NCI-H524 treated with DMSO at 0.1 percent for 48 hours (cell line): Measurements from ENCODE around the gene UMODL1.

Source experiments
- DNase-seq: peaks from one replicate; lab custom pipeline; 2025; lab: John Stamatoyannopoulos, UW

Gene UMODL1

DNA sequence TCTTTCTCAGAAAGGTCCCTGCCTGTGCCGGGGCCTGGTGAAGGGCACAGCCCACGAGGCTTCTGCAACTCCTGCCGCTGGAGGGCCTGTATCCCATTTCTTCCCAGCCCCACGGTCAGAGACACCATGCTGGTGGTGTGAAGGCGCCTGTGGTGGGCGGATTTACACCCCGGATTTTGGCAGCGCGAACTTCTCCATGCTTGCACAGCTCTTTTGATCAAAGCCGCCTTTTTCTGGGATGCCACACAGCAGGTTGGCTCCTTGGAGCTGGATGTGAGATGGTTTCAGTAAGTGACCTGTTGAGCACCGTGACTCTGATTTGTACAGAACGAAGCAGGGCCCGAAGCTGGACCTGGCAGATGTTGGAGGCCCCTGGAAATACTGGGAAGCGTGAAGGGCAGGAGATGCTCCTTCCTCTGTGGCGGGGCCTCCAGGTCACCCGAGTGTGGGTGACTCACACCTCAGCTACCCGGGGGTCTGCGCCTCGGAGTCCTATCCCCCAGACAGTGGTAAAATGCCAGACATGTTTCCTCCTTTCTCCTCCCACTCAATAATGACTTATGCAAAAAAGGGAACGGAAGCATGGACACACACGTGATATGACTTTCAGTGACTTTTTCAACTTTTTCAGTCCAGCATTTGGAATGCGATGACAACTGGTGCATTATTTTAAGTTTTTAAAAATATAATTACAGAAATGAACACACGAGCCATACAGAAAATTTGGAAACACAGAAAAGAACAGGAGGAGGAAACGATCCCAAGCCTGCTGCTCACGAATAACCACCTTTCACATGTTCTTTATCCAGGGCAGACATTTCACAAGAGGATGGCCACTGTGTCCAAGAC lies 9.0 kb downstream of the UMODL1 start:
- no peak for DNase-seq

DNA sequence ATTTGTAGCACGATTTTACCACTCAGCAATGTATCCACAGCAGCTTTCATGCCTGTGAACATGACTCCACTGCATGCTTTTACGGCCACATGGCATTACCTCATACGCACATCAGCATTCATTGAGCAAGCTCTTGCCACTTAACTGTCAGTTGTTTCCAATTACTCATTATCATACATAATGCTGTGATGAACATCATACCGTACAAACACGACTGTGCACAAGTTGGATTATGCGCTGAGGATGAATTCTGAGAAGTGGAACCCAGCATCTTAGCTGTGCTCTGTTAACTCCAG lies 9.6 kb downstream of the UMODL1 start:
- no peak for DNase-seq

DNA sequence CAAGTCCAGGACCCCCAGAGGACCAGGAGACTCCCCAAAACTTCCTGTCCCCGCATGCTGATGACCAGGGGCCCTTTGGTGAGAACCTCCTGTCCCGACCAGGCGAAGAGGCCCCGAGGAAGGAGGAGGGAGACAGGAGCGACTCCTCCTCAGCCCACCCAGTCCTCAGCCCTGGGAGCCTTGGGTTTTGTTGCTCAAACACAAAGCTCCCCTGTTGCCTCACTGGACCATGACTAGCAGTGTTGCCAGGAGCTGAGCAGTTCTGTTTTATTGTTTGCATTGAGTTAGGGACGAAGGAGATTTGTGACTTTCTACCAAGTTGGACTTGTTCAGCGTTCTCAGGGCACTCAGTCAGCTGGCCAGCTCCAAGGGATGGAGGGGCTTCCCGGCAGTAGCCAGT lies 10.0 kb downstream of the UMODL1 start:
- DNase-seq = no peak

DNA sequence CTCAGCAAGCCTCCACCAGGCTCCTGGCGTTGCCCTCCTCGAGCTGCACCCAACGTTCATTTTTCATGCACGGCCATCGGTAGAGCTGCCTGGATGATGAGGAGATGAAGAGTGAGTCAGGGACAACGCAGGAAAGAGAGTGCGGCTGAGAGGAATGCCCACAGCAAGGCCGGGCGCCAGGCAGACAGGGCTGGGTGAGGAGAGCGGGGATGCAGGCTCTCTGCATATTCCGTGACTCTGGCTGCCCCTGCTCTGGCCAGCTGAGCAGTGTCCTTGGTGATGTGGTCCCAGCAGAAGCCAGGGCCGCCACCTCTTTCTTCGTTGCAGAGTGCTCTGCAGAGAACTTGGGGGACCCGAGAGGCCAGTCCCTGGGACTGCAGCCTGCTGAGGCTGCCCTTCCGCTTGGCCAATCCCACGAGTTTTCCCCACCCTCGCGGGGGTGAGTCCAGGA lies 10.8 kb downstream of the UMODL1 start:
- DNase-seq = no peak

DNA sequence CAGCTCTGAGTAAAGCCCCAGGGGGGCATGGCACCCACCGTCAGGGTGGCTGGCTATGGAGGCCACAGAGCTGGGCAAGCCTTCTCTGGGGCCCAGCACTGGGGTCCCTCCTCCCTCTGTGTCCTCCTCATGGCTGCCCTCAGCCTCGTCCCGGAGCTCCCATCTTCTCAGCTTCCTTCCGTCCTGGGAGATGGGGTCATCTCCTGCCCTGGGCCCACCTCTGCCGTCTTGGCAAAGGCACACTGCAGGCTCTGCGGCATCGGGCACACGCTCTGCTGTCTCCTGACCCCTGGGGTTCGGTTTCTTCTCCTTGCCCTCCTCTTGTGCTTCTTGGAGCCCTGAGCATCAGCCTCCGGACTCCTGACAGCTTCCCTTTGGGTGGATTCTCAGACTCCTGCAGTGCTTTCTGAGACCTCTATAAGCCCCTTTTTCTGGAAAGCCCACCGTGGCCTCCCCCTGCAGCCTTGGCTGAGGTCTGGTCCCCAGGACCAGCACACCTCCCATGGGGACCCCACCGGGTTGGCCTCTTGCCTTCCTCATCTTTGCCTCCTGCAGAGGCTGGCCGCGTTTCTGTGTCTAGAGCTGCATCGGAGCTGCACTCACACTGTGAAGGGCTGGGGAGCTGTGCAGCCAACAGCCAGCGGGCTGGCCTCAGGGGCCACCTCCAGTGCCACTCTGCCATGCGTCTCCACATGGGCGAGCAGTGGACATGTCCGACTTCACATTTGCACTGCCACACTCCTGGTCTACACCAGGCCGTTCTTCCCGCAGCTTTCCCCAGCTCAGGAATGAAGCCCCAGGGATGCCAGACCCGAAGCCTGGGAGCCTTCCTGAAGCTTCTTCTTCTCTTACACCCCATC lies 11.6 kb downstream of the UMODL1 start:
- DNase-seq = no peak

DNA sequence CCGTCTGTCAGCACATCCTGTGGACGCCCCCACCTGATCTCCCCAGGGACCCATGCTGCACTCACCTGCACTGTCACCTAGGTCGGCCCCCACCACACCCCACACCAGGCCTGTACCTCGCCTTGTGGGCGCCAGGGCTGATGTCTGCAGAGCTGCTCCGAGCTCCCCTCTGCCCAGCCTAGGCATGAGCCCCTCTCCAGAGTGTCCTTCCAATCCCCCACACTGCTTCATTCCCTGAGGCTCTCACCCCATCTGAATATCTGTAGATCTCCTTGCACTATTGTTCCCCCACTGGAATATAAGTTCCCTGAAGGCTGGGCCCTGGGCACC lies 12.2 kb downstream of the UMODL1 start:
- DNase-seq = no peak

DNA sequence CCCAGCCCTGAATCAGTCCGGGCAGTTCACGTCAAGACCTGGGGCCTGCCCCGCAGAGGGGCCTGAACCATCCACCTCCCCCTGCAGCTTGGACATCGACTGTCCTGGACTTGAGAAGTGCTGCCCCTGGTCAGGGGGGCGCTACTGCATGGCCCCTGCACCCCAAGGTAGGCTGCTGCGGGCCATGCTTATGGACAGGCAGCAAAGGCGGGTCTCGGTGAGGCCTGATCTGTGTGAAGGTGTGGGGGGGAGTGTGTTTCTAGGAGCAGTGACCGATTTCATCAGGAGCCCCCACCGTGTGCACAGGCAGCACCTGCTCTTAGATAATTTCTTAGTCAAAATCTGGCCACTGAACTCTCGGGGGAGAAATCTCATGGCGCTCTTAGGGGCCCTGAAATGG lies 13.0 kb downstream of the UMODL1 start:
- no peak for DNase-seq

DNA sequence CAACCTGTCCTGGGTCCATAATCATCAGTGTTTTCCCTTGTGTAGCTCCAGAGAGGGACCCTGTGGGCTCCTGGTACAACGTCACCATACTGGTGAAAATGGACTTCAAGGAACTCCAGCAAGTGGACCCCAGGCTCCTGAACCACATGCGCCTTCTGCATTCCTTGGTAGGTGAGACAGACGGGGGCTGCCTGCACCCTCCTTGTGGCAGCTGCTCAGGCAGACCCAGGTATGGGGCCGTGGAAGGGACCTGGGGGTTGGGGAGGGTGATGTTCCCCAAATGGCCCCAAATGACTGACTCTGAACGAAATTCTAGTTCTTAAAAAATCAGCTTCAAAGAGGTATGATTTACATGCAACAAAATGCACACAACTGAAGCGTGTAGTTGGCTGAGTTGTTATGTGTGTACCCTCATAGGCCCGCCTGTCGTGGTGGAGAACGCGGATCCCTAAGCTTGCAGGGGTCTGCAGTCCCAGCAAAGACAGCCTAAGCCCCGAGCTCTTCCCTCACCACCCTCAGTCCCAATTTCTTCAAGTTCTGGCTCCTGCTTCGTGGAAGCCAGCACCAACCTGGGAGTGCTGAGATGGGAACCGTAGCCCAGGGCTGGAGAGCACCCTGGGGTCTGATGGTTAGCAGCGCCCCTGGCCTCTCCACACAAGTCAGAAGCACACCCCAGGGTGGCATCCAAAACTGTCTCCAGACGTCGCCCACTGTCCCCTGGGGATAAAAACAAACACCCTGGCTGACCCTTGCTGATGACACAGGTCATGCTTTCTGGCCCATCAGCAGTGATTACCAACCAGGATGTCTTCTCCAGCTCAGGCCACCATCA lies 14.3 kb downstream of the UMODL1 start:
- no peak for DNase-seq

DNA sequence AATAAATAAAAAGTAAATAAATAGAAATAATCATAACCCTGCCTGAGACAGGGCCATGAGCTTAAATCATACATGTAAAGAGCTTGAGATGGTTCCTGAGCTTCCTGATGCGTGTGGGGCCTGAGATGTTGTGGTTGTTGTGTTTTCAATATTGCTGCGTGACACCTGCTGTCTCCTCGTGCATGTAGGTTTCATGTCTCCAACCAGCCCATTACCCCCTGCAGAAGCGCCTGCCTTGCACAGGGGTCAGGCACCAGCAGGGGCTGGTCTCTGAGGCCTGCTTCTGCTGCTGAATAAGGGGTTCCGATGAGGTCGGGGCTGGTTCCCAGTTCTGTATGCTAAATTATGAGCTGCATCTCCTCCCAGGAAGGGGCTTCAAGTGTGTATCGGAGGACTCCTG lies 15.9 kb downstream of the UMODL1 start:
- DNase-seq = no peak

DNA sequence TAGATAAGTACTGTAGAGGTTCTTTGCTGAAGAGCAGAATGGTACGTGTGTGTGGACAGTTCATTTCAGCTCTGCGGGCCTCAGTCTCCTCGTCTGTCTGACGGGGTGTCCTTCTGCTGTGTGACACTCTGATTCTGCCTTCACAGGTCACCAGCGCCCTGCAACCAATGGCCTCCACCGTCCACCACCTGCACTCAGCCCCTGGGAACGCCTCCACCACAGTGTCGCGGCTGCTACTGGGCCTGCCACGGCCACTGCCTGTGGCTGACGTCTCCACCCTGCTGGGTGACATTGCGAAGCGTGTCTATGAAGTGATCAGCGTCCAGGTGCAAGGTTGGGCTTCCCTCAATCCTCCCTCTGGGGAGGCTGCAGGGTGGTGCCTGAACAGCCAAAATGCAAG lies 17.0 kb downstream of the UMODL1 start:
- DNase-seq = no peak

DNA sequence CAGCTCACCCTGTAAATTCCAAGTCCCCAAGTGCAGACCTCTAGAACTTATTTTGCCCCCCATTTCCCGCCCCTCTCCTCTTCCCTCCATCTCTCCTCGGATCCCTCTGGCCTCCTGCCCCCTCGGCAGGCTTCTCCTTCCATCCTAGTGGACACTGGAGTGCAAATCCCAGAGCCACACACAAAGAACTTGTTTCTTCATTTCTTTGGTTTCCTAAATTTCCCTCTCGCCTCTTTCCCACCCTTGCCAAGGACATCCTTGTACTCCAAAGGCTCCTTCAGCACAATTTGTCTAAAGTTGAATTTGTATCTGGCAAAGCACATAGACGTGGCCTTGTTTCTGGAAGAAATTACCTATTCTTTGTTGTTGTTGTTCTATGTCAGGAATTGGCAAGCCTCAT lies 17.5 kb downstream of the UMODL1 start:
- DNase-seq = no peak

DNA sequence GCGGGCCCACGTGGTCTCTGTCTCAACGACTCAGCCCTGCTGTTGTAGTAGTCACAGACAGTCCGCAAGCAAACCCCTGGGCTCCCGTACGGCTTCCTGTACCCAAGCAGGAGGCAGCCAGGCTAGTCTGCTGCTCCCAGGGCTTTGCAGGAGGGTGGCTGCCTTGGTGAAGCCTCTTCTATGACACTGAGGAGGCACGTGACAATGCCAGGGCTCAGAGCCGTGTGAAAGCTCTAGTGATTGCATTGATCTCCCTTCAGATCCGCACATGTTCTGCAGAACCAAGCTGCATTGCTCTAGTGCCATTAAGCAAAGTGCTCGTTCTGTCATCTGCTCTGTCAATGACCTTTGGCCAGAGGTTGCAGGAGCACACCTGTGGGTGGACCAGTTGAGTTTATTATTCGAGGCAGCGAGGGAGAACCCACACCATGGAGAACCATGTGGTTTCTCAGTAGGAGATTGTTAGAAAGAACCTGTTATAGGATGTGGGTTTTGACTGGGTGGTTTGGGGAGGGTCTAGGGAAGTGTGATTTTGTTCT lies 18.0 kb downstream of the UMODL1 start:
- no peak for DNase-seq

DNA sequence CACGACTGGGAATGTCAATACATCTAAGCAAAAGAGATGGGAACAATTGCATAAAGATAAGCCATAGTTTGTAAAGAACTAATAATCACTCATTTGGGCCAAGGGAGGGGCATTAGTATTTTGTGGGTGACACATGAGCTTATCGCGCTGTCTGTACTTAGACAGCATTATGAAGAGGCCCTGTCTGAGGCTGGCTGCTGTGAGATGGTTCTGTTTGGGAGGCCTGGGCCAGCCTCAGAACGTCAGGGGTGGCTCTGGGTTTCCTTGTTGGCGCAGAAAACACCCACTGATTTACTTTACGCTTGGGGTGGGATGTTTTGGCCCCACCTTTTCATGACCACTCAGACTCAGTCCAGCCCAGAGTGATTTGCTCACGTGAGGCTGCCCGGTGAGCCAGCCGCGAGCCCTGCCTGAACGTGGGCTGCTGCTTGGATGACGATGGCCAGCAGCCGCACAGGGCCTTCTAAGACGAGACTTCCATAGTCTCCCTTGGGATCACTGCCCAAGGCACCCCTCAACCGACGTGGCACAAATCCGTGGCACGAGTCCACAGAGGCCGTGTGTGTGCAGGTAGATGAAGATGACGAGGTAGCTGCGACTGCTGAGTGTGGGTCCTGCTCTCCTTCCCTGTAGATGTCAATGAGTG lies 18.7 kb downstream of the UMODL1 start:
- no peak for DNase-seq

DNA sequence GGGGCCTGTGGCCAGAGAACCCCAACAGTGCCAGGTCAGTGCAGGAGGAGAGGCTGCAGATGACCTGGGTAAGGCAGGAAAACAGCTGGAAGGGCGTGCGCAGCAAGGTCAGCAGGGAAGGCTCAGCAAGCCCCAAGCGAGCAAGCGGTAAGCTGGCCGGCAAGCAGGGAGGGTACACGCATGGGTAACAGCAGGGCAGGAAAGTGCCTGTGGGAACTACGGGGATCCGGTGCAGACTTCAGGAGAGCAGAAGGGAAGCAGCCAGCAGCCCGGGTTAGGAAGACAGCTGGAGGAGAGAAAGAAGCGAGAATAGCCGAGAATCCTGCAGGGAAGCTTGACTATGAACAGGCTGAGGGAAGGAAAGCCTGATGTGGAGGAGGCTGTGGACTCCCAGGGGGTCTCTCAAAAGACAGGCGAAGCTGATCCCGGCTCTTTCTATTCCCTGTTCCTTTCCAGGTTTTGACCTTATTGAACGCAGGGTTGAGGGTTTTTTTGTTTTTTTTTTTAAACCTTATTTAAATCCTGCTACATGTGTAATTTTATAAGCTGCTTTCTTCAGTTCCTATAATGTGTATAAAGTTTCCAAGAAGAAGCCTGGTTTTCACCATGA lies 20.9 kb downstream of the UMODL1 start:
- no peak for DNase-seq

DNA sequence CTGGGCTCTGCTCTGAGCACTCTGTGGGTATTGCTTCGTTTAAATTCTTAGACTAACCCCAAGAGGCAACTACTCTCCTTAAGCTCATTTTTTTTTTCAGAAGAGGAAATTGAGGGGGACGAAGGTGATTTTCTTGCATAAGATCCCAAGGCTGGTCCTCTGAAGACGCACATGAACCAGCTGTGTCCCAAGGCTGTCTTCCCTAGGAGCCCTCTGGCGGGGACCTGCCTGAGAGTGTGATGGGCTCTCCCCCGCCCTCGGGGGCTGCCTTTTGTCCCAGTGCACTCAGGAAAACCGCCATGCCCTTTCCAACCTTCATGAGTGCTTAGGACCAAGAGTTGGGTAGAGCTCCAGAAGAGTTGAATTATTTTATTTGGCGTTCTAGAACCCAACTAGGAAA lies 21.7 kb downstream of the UMODL1 start:
- no peak for DNase-seq

DNA sequence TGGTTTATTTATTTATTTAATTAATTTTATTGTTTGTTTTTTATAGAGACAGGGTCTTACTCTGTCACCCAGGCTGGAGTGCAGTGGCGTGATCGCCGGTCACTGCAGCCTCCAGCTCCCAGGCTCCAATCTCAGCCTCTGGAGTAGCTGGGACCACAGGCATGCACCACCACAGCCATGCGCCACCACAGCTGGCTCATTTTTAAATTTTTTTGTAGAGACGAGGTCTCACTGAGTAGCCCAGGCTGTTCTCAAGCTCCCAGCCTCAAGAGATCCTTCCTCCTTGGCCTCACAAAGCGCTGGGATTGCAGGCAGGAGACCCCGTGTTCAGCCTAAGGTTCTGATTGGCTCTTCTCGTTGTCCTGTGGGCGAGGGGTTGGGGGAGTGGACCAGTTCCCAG lies 22.1 kb downstream of the UMODL1 start:
- no peak for DNase-seq

DNA sequence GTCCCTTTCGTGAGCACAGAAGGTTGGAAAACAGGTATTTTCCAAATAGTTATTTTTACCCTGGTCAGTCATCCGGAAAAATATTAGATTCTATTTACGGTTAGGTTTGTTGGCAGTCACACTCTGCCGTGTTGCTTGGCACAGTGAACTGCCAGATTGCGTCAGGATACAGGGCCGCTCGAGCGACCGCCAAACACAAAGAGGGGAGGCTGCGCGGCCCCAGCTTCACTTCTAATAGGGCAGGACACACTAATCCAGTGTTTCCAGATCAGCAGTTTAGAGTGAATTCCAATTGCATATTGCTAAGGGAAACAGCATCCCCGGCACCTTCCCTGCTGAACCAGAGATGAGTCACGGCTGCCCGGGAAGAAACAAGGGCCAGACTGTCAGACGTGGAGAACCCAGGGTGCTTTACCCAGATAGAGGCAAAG lies 22.9 kb downstream of the UMODL1 start:
- no peak for DNase-seq

DNA sequence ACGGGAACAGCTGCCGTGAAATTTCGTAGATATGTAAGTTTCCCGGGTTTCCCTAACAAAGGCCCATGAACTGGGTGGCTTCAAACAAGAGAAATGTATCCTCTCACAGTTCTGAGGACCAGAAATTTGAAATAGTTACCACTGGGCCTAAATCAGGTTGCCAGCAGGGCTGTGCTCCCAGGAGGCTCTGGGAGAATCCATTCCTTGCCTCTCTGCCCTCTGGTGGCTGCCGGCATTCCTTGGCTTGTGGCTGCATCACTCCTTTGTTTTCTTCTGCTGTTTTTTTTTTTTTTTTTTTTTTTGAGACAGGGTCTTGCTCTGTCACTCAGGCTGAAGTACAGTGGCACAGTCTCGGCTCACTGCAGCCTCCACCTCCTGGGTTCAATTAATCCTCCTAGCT lies 23.7 kb downstream of the UMODL1 start:
- no peak for DNase-seq

DNA sequence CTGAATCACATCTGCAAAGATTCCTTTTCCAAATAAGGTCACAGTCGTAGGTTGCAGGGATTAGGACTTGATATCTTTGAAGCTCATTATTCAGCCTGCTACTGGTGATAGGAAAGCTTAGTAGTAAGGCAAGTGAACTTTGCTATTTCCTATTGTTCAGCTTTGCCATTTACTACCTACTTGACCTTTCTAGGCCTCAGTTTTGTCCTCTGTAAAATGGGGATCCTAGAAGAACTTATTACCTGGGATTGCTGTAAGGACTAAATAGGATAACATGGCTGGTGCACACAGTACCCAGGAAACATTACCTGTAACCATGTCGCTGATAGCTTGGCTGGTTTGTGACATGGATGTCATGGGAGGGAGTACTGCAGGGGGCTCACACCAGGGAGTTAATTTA lies 24.5 kb downstream of the UMODL1 start:
- DNase-seq = no peak

DNA sequence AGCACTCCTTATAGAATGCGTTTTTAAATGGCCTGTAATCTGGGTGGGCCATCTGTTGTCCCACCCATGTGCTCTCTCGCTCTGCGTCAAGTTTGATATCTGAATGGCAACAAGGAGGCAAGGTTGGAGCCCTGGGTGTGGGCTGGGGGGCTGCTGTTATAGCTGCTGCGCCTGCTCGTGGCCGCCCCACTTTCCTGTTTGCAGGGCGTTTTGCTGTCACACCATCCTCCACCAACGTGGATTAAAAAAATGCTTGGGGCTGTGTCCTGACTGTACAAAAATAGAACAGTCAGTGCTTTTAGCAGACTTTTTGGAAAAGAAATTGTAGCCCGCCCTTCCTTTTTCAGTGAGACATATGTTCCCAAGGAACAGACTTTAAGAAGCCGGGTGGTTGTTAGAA lies 25.4 kb downstream of the UMODL1 start:
- peak; percentile 58 for DNase-seq

DNA sequence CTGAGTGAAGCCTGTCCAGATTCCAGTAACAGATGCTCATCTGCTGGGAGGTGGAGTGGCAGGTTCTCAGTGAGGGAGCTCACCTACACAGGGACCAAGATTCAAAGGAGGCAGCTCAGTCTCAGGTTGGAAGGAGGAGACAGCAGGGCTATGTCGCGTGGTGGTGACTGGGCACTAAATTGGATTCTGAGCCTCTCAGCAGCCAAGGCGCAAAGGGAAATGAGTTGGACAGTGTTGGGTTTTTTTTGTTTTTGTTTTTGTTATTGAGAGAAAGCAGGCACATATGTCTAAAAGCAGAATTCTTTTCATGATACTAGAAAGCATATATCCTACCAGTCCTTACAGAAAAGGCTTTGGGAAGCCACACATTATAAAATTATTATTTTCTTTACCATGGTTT lies 26.2 kb downstream of the UMODL1 start:
- no peak for DNase-seq
